Hindlimb muscle (tissue), 1 donor: ENCODE data around the gene CHST11. TPM values are rescaled to one million over a fixed set of nuclear protein-coding genes. Genes with fewer than 3 reads are reported as not detected.

Experiments used
- DNase-seq: peaks from one replicate; pipeline ENCODE4 v3.0.0-alpha.2; 2013
- polyA plus RNA-seq: library from polyadenylated mRNA; unstranded; fragments of 120-200 nt; gene quantifications from one replicate; pipeline ENCODE4 v1.2.1, GENCODE V29; 2013; ENCODE audit not compliant: insufficient read length

Gene CHST11
- polyA plus RNA-seq: 4.0 TPM

GRCh38 chr12:104456417-104456949 lies at the start of gene CHST11:
Gene CHST11, plus strand, starts transcription at chr12:104456948.
- DNase-seq: peak; percentile 90

GRCh38 chr12:104407438-104407837 lies 49.3 kb upstream of the CHST11 start:
- no peak for DNase-seq

DNA sequence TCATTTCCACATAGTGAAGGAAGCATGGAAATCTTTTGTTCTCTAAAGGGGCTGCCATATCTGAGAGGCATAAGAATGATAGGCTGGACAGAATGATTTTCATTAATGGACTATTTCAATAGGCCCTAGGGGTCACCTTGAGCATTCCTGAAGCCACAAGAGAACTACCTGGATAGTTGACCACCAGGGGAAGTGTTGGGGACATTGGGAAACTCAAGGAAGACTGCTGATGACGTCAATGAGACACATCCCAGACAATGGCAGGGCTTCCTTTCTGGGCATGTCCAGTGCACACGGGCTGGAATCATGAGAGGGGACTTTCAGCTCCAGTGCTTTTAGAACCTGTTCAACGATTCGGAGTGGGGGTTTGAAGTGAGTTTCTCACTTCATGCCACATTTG lies 48.8 kb upstream of the CHST11 start:
- no peak for DNase-seq

DNA sequence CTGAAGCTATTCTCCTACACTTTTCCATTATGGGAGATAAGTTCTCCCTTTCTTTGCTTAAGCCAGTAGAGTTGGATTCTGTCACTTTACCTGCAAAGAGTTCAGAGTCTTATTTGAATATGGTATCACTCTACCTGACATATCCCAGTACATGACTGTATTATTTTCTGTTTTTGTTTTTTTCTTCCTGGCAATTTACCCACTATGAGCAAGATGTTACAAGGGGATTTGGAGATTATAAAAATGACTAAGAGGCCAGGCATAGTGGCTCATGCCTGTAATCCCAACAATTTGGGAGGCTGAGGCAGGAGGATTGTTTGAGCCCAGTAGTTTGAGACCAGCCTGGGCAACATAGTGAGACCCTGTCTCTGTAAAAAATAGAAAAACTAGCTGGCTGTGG lies 46.4 kb upstream of the CHST11 start:
- no peak for DNase-seq

DNA sequence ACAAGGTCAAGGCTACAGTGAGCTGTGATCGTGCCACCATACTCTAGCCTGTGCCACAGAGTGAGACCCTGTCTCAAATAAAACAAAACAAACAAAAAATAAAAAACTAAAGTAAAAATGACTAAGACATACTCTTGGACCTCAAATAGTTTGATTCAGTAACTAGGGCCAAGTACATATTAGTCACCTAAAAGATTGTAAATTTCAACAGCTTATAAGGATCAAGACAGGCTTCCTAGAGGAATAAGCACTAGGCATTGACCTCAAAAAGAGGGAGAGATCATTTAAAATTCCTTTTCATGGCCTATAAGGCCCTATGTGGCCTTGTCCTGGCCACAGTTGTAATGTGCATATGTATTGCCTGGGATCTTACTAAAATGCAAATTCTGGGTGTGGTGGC lies 46.0 kb upstream of the CHST11 start:
- no peak for DNase-seq

GRCh38 chr12:104411826-104412641 lies 44.7 kb upstream of the CHST11 start:
- DNase-seq: no peak

- no peak for DNase-seq
Observed at GRCh38 chr12:104412681-104413080, 44.1 kb upstream of the CHST11 start.

DNA sequence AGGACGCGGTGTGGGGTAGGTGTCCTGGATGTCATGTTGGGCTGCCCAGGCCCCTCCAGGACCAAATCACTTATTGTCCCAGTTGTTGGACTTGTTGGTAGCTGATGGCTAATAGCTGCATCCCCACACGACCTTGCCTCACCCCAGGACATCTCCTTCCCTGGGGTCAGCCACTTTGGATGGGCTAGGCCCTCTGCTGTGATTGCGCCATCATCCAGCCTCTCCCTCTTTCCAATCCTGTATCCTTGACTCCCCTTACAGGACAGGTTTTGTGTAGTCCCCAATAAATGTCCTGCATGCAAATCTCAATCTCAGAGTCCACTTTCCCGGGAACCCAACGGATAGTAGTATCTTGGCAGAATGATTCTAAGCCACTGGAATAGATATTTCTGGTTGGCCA lies 43.4 kb upstream of the CHST11 start:
- DNase-seq: no peak

DNA sequence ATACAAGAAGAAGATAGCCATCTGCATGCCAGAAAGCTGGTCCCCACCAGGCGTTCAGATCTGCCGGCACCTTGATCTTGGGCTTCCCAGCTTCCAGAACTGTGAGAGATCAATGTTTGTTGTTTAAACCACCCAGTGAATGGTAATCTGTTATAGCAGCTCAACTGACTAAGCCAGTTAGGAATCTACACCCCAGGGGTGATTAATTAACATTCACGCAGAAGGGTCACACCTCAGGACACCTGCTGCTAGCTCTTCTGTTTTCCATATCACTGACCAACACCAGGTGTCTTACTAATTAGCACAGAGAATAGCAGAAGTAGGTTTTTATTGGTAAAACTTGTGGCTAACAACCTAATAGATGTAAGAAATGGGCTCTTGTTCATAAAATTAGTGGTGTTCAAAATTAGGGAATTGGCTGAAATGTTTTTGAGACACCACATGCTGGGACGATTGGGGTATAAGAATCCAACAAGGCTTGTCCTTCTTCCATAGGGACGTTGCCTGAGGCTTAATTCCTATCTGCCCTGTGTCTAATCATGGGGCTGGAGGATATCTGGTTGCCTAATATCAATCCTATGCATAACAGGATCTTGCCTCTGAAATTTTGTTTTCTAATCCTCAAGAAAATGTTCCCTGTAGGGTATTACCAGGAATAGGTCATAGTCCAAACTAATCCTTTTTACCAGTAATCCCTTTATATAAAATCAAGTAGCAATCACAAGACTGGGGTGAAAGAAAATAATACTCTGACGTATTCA lies 42.0 kb upstream of the CHST11 start:
- no peak for DNase-seq

DNA sequence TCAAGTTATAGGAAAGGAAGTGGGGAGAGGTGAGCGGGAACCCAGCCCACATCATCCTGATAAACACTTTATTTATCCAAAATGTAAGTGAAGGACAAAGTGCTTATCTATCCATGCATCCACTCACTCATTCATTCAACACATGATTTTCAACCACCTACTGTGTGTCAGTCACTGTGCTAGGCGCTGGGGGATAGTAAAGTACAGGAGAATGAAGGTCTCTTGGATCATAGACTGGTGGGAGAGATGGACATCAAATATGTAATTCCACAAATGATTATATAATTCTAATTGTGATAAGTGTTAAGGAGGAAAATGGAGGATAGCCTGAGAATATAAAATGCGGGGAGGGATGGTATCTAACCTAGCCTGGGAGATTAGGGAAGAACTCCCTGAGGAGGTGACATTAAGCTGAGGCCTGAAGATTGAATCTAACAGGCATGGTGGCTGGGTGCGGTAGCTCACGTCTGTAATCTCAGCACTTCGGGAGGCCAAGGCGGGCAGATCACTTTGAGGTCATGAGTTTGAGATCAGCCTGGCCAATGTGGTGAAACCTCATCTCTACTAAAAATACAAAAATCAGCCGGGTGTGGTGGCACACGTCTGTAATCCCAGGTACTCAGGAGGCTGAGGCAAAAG lies 41.3 kb upstream of the CHST11 start:
- no peak for DNase-seq

DNA sequence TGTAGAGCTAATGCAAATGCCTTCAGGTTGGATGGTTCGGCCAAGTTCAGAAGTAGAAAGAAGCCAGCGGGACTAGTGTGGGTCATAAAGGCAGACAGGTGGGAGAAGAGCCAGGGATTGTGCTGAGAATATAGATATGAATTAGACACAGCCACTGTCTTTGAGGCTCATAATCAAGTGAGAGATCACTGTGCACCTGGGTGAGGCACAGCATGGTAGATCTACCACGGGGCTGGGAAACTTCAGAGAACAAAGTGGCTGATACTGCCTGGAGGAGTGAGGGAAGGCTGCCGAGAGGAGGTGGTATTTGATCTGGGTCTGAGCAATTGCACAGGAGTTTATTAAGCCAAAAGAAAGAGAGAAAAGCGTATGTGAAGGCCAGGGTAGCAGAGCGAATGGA lies 40.6 kb upstream of the CHST11 start:
- DNase-seq: no peak

- DNase-seq: no peak
Observed at GRCh38 chr12:104416585-104416984, 40.2 kb upstream of the CHST11 start.

- DNase-seq: no peak
Observed at GRCh38 chr12:104419717-104420116, 37.0 kb upstream of the CHST11 start.

DNA sequence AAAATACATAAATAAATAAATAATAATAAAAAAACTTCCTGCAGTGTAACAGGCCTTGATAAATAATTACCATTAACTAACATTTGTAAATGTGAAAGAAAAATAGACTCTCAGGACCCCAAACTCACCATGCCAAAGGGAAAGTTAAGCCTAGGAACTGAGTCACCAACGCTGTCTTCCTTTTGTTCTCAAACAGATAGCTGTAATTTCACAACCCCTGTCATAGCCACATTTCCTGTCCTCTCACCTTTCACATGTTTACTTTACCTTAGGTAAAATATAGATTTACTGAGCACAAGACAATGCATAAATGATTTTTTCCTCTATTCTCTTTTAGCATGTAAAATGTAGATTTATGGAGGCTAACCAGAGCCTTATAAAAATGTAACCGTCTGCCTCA lies 35.9 kb upstream of the CHST11 start:
- DNase-seq: no peak

DNA sequence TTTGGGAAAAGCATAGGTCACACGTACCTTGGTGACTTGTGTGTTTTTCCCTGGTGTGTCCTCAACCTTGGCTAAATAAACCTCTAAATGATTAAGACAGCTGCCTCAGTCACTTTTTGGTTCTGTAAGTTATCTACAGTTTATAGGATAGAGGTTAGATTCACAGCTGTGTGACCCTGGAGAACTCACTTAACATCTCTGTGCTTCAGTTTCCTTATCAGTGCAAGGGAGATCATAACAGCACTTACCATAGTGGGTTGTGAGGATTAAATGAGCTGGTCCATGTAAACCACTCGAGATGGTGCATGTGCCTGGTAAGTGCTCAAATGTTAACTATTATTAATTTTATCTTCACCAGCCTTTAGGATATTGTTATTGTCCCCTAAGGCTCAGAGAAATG lies 35.4 kb upstream of the CHST11 start:
- no peak for DNase-seq

GRCh38 chr12:104422441-104422840 lies 34.3 kb upstream of the CHST11 start:
- no peak for DNase-seq

DNA sequence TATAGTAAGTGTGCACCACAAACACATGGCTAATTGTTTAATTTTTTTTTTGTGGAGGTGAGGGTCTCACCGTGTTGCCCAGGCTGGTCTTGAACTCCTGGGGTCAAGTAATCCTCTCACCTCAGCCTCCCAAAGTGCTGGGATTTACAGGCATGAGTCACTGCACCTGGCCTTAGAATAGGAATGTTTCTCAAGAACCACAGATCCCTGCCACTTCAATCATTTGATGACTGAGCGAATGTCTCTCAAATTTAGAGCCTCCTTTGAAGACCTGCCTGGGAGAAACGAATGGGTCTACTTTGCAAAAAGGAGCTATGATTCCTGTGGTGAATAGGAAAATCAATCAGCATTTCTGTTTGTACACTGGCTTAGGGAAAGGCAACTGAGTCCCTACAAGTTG lies 33.5 kb upstream of the CHST11 start:
- no peak for DNase-seq

DNA sequence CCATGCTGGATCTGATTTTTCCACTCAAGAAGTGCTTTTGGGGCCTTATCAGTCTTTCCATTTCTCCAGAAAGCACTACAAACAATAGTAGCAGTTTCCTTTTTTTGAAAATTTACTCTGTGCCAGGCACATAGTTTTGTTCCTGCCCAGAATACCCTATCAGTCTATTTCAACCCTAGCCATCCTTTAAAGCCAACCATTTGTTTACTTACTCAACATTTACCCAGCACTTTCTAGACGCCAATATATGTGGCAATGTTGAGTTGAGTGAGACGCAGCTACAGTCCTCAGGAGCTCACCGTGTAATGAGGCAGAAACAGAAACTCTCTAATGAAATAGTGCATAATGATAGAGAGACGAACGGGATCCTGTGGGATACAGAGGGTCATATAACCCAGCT lies 32.9 kb upstream of the CHST11 start:
- no peak for DNase-seq

DNA sequence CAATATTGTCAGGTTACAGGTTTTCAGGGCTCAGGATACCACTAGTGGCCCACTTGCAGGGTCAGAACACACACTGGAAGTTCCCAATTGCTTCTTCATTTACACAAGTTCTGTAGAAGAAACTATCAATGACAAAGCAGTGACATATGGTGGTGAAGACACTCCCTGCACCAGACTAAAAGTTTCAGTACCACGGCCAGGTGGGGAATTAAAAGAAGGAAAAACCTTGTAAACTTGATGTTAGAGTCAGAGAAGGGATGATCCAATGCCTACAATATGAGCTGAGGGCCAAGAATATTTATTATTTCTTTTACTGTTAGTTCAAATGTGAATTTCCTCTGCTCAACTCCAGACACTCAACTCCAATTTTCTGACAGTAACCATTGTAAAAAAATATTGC lies 31.8 kb upstream of the CHST11 start:
- no peak for DNase-seq

GRCh38 chr12:104425614-104426013 lies 31.1 kb upstream of the CHST11 start:
- no peak for DNase-seq

DNA sequence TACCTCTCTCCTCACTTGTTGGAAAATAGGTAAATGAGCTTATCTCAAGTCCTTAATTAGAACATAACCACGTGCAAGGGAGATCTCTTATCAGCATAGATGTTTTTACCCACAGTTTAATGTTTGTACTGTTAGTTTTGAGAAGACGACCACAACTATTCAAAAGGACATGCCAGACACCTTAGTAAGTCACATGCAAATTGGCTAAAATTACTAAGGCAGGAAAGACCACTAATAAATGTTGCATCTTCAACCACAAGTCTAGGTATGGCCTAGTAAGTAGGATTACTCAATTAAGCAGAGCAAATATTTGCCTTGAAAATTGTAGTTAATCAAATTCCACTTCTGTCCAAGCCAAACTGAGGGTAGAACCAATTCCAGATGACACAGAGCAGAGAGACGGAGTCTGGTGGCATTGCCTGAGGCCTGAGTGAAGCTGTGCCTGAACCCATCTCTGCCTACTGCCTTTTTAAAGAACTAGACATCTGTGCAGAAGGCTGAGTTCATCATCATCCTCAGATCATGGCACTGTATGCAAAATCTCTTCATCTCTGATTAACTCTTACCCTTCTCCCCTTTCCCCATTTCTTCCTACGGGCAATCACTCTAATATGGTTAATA lies 29.7 kb upstream of the CHST11 start:
- no peak for DNase-seq

DNA sequence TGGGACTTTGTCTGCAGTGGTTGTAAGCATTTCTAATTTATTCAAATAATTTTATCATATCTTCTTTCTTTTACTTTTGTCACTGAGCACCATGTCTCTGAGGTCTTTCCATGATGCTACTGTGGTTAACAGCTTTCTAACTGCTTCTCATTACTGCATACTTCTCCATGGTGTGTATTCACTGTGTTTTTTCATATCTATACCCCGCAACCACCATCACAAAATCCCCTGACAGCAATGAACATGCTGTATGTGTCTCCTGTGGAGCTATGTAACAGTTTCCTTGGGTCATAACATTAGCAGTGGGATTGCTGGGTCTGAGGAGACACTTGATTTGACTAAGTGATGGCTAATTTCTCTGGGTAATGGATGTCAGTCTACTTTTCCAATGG lies 29.2 kb upstream of the CHST11 start:
- DNase-seq: no peak

DNA sequence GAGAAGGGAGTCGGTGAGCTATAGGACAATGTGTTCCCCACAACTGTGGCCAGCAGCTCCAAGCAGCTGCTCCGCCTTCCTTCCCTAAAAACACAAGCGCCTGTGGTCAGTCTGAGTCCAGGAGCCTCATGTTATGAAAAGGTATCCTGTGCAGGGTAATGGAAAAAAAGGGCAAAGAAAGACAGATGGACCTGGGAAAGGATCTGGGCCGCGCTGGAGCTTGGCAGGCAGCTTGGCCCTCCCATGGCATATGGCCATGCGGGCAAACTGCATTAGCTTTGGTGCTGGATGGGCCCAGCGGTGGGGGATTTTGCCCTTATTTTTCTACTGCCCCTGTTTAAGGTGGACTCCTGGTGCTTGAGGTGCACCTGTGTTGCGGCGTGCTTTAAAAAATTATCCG lies 23.7 kb upstream of the CHST11 start:
- DNase-seq: no peak
